NCI-H1092 (cell line): ENCODE measurements around the gene MS4A18.
A peak's percentile ranks its signal among the peaks of the same experiment; 100 is the strongest.

Source experiments
- DNase-seq: peaks from one replicate; lab custom pipeline; 2025; lab: John Stamatoyannopoulos, UW

Gene MS4A18

DNA sequence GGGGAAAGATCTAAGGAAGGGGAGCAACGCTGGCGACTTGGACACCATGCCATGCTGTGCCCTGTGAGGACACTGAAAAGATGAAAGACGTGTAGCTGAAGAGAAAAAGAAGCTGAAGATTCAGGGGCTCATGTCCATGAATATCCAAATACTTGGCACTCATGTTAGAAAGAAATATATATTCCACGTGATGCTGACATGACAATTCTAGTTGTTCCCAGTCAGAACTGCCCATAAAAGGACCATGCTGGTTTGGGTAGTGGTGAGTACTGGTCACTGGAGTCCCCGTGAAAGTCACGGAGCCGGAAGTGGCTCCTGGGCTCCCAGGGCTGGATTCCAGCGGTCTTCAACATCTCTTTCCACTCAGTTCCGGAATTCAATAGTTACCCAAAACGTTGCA is 42.0 kb downstream of the MS4A18 start:
- no peak for DNase-seq

DNA sequence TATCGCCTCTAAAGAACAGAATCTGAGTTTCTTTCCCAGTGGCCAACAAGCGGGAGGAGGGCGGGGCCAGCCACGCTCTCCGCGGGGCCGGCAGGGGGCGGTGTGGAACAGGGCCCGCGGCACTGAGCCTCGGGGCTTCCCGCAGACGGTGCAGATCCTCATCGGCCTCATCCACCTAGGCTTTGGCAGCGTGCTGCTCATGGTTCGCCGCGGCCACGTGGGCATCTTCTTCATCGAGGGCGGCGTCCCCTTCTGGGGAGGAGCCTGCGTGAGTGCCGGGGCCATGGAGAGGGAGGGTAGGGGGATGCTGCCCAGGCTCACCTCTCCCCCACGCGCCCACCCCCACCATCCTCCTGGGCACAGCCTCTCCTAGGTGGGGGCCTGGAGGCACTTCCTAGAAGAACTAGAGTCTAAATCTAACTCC is 42.9 kb downstream of the MS4A18 start:
- no peak for DNase-seq

DNA sequence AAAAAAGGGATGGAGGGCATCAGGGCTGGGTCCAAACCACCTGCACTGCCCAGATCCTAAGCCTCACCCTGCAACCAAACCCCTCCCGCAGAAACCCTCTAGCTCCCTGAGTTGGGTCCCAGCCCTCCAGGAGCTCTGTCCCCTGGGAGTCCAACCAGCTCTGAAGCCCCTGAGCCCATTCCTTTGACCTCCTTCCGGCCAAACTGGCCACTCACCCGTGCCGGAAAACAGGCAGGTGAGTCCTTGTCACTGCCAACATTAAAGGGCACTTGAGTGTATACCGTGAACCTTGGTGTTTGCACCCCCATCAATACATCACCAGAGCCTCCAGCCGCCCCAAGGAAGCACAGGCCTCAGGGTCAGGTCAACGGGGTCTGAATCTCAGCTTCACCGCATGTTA is 43.7 kb downstream of the MS4A18 start:
- no peak for DNase-seq

DNA sequence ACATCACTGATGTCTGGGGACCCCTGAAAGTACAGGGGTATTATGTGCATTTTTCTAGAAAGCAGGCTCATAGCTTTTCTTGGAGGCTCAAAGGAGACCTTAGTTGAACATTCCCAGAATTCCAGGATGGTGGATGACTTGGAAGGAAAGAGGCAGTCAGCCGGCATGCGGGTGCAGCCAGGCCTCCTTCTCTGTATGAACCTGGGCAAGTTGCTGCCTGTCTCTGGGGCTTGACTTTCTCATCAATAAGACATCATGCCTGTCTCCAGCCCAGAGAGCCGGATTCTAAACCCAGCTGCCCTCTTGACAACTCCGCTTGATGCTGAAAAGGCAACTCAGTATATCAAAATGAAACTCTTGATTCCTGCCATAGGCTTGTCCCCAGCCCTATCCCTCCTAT is 44.8 kb downstream of the MS4A18 start:
- DNase-seq, result no peak

GRCh38 chr11:60769811-60770210 is 45.3 kb downstream of the MS4A18 start:
- DNase-seq, result no peak

- no peak for DNase-seq
Observed at GRCh38 chr11:60771146-60771545, 46.6 kb downstream of the MS4A18 start.

DNA sequence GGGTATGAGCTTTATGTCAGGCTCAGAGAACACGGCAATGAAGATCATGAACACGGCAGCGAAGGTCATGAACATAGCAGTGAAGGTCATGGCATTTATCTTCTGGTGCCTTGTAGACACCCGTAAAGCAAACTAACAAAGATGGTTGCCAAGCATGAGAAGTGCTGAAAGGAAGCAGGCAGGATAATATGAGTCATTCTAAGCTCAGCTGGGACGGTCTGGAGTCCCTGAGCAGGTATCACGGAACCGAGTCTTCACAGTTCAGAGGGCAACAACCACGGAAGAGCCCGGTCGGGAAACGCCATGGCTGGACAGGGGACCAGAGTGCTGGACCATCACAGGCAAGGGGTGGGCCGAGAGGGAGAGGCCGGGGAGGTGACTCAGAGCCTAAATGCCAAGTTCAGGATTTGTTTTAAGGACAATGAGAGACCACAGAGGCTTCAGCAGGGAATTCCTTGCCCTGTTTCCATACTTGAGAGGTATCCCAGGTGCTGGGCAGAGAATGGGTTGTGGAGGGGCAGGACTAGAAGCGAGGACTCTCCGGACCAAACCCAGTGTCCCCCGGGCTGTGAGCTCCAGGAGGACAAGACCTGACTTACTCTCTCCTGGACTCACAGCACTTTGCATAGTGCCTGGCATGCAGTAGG is 47.5 kb downstream of the MS4A18 start:
- no peak for DNase-seq

DNA sequence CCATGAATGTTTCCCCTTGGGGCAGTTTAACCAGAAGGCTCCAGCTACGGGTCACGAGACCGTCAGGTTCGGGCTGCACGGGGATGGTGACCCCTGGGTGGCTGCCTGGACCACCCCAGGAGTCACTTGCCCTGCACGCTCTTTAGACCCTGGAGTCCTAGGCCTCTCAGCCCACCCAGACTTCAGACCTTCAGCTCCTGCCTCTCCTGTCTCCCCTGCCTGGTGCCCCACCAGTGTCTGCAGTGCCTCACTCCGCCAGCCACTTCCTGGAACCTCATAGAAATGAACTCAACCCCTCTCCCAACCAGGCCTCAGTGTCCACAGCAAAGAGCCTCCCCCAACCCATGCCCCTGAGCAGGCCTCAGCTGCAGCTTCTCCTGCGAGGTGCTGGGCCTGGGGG is 48.1 kb downstream of the MS4A18 start:
- DNase-seq, result no peak

DNA sequence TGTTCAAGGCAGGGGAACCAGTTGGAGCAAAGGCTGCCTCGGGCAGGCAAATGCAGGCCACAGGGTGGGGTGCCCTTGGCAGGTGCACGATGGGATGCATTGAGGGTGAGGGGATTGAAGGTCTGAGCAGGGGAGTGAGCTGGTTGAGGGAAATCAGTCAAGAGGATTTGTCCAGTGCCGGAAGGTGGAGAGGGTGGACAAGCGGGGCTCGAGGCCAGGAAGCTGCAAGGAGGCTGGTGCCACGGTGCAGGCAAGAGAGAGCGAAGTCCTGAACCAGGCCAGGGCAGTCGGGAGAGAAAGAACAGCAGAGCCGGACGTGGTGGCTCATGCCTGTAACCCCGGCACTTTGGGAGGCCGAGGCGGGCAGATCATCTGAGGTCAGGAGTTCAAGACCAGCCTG is 50.2 kb downstream of the MS4A18 start:
- DNase-seq, result no peak

GRCh38 chr11:60775420-60775961 is 51.0 kb downstream of the MS4A18 start:
- DNase-seq, result peak; percentile 94

DNA sequence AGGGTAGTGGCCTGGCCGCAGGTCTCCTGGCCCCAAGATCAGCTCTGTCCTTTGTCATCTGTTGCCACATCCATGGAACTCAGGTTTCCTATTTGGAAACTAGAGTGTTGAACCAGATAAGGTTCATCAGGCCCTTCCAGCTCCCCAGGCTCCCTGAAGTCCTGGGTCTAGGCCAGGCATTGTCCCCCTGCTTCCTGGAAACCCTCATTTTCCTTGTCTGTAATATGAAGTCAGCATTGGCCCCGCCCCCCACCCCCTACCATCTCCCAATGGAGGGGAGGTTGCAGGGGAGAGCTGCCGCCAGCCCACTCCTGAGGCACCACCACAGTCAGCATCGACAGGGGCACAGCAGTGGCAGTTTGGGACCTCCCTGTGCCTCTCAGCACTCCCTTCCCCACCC is 51.6 kb downstream of the MS4A18 start:
- DNase-seq, result no peak

DNA sequence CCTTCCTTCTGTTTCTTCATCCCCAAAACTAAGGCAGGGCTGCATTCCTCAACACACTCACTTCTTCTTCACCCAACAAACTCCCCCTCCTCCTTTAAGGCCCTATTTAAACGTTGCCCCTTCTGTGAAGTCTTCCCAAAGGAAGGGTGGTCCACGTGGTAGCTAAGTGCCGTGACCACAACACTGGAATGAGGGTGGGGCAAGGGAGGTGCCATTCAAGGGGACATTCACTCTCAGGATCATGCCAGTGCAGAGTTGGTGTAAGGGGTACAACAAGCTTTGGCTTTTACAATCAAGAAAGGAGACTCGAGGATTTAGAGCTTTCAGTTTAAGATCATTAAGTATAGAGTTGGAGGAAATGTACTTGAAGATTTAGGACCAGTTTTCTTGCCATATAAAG is 52.6 kb downstream of the MS4A18 start:
- DNase-seq, result no peak

DNA sequence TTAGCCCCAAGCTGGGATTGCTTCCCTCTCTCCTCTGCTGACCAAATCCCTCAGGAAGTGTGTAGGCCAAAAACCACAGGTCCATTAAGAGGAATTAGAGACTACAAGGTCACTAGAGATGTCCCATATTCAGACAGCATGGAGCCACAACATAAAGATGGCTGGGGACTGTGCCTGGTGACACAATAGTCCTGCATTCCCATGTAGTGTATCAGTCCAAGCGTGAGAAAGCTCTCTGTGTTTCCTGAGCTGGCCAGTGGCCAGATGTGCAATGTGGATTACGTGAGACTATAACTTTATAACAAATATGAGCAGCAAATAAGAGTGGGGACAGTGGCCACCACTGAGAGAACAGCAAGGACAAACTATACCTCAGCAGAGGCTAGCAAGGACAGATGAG is 53.1 kb downstream of the MS4A18 start:
- no peak for DNase-seq

GRCh38 chr11:60780065-60780464 is 55.5 kb downstream of the MS4A18 start:
- DNase-seq, result no peak

- no peak for DNase-seq
Observed at GRCh38 chr11:60780774-60781173, 56.3 kb downstream of the MS4A18 start.

DNA sequence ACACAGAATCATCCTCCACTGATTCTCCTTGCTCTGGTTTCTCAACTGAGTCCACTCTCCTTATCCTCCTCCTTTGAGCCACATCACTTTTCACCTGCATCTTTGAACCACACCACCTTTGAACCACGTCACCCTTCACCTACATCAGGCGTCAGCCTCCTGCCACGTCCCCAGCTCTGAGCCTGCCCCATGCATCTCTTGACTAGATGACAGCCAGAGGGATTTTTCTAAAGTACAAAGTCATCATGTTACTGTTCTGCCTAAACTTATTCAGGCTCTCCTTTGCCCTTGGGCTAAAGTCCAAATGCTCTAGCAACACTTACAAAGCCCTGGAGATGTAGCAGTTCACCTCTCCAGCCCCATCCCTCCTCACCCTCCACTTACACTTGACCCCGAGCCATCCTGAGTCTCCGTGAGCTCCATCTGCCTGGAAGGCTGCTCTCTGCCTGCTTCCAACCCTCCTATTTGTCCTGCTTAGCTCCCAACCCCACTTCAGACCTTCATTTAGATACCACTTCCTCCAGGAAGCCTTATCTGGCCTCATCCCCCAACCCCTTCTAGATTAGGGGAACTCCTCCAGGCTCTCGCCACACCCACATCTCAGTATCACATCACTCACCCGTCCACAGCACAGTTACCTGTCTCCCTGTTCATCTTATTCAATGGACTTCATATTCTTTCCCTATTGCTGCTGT is 56.9 kb downstream of the MS4A18 start:
- no peak for DNase-seq

DNA sequence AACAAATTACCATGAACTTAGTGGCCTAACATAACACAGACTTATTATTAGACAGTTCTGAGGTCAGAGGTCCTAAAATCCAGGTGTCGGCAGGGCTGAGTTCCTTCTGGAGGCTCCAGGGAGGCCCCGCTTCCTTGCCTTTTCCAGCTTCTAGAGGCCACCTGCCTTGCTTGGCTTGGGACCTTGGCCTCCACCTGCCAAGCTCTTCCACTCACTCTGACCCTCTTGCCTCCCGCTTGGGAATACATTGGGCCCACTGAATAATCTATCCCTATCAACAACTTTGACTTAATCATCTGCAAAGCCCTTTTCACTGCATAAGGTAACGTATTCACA is 57.4 kb downstream of the MS4A18 start:
- DNase-seq, result no peak

DNA sequence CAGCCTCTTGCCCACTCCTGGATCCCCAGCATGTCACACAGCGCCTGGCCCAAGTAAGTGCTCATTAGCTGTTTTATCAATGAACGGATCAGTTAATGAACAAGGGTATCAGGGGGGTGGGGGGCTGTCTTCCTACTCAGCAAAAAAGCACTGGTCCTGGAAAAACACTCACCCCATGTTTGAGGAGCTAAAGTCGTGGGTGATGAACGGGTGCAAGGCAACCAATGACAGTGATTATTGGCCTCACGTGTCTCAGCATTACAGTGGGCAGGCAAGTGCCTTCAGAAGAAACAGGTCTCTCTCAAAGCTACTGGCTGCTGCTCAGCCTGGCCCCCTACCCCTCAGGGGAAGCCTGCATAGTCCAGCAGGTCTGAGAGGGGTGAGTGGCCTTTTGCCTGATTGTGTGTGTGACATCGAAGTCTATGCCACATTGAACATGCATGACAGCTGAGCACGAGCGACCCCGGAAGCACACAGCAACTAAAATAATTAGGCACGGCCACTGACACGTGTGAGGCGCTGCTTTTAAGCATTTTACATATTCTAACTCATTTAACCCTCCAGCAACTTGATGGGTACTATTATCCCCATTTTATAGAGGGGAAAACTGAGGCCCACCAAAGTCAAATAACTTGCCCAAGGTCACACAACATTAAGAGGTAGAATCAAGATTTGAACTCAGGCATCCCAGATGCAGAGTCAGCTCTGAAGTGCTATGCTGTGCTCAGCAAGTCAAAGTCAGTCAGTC is 58.0 kb downstream of the MS4A18 start:
- DNase-seq, result no peak

GRCh38 chr11:60783141-60783484 is 58.6 kb downstream of the MS4A18 start:
- no peak for DNase-seq

DNA sequence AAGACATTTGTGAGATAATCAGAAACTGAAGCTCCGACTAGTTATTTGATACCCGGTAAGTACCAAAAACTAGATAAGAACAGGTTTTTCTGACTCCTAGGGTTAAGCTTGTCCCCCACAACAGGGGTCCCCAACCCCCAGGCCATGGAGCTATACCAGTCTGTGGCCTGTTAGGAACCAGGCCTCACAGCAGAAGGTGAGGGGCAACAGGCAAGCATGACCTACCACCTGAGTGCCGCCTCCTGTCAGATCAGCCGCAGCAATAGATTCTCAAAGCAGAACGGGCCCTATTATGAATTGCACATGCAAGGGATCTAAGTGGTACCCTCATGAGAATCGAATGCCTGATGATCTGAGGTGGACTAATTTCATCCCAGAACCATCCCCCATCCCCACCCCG is 59.4 kb downstream of the MS4A18 start:
- no peak for DNase-seq

DNA sequence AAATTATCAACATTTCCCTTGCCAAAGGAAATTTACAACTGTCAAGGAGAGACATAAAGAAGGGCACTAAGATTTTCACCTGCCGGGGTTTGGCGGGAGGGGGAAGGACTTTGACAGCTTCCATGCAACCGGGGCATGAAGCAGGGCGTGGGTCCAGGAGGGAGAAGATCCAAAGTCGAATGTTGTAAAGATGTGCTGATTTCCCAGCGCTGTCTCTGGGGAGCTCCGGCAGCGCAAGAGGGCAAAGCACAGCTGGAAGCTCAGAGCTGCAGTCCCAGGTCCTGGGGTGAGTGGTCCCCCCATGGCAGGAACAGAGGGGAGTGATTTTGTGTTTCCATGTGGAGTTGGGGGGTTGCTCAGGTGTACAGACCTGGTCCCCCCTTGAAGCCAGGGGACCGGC is 60.6 kb downstream of the MS4A18 start, which contains the start of gene MS4A10:
Gene MS4A10 (plus strand): TSS at position 198 of the 400 bp plus-strand sequence. CDS start 5,003 bp downstream, outside the sequence.
- no peak for DNase-seq

- DNase-seq, result no peak
Observed at GRCh38 chr11:60785806-60786361, 61.4 kb downstream of the MS4A18 start.
